ENCODE data around the gene SLC1A4.

Gene SLC1A4

GRCh38 chr2:65024149-65024829 lies 35.1 kb downstream of the SLC1A4 start (continued):
- no peak for TF ChIP-seq HIC1 (tag by site-specific recombination; IDR thresholded peaks at IDR 0.05)
- TF ChIP-seq ZSCAN4 (tag by site-specific recombination; IDR thresholded peaks at IDR 0.05): no peak
- no peak for TF ChIP-seq ZNF202 (tag by site-specific recombination; IDR thresholded peaks at IDR 0.05; ENCODE audit: borderline replicate concordance)
- peak; percentile 36; the same call in 1 of the 2 replicates for TF ChIP-seq PRDM10 (tag by site-specific recombination; IDR thresholded peaks at IDR 0.05)
- no peak for TF ChIP-seq SCRT1 (tag by site-specific recombination; IDR thresholded peaks at IDR 0.05; ENCODE audit: borderline replicate concordance)
- no peak for TF ChIP-seq KLF1 (tag by site-specific recombination; IDR thresholded peaks at IDR 0.05)
- TF ChIP-seq ZNF23 (tag by site-specific recombination; IDR thresholded peaks at IDR 0.05; ENCODE audit: borderline replicate concordance): no peak
- no peak for TF ChIP-seq ZSCAN16 (tag by site-specific recombination; IDR thresholded peaks at IDR 0.05)
- no peak for TF ChIP-seq ZNF768 (tag by site-specific recombination; IDR thresholded peaks at IDR 0.05)
- TF ChIP-seq ZNF175 (tag by site-specific recombination; IDR thresholded peaks at IDR 0.05): no peak
- TF ChIP-seq ZNF645 (tag by site-specific recombination; IDR thresholded peaks at IDR 0.05): no peak
- no peak for TF ChIP-seq ZNF473 (tag by site-specific recombination; IDR thresholded peaks at IDR 0.05)
- TF ChIP-seq ELK4 (IDR thresholded peaks at IDR 0.05; ENCODE audit: borderline replicate concordance, low read depth, low read length): no peak
- no peak for TF ChIP-seq ZNF121 (tag by site-specific recombination; IDR thresholded peaks at IDR 0.05)
- 0 out of 2 replicates have a peak, but pooled peaks have one; percentile 55 for TF ChIP-seq ZNF24 (tag by site-specific recombination; IDR thresholded peaks at IDR 0.05)
- TF ChIP-seq SCRT2 (tag by site-specific recombination; IDR thresholded peaks at IDR 0.05): no peak
- peak; percentile 51 for TF ChIP-seq OSR2 (tag by site-specific recombination; IDR thresholded peaks at IDR 0.05)
- no peak for TF ChIP-seq MEIS1 (CRISPR knock-in tag; IDR thresholded peaks at IDR 0.05; ENCODE audit: borderline replicate concordance)
- TF ChIP-seq WT1 (tag by site-specific recombination; IDR thresholded peaks at IDR 0.05): no peak
- TF ChIP-seq ZNF37A (tag by site-specific recombination; IDR thresholded peaks at IDR 0.05): no peak
- TF ChIP-seq ZSCAN5A (tag by site-specific recombination; IDR thresholded peaks at IDR 0.05): no peak
- no peak for TF ChIP-seq OVOL3 (tag by site-specific recombination; IDR thresholded peaks at IDR 0.05)
- 0 out of 2 replicates have a peak, but pooled peaks have one; percentile 21 for TF ChIP-seq ZNF184 (tag by site-specific recombination; IDR thresholded peaks at IDR 0.05)
- TF ChIP-seq ZNF660 (tag by site-specific recombination; IDR thresholded peaks at IDR 0.05): peak; percentile 42; the same call in 1 of the 2 replicates
- peak; percentile 69 for TF ChIP-seq ZNF600 (tag by site-specific recombination; IDR thresholded peaks at IDR 0.05)

Measured in HEK293 (cell line).